Activated CD8-positive, alpha-beta T cell treated with anti-CD3 and anti-CD28 coated beads for 36 hours (primary cell): ENCODE measurements around the gene GPRIN1. TPM values are rescaled to one million over a fixed set of nuclear protein-coding genes. Genes with fewer than 3 reads are reported as not detected.

Experiments used
- ATAC-seq: fragments of 200-7000 bp; cut with Tn5 transposase; one replicate; pipeline ENCODE4 v1.10.0; 2021; ENCODE audit warnings: mild to moderate bottlenecking, moderate library complexity
- CTCF ChIA-PET: fragments of 350-600 bp; sonication (Branson Sonifier 250); formaldehyde crosslinking; loops from one replicate; lab custom pipeline; 2021; ENCODE audit warnings: antibody characterized with exemption; lab: Charles Lee
- POLR2A ChIA-PET: fragments of 350-600 bp; sonication (Branson Sonifier 250); formaldehyde crosslinking; loops from one replicate; lab custom pipeline; 2021; ENCODE audit warnings: antibody characterized with exemption; lab: Charles Lee
- DNase-seq: peaks from one replicate; pipeline ENCODE4 v3.0.0-alpha.2; 2020
- H3K27ac Mint-ChIP-seq: one replicate; pipeline ENCODE4 v1.8.0; 2021; ENCODE audit warnings: mild to moderate bottlenecking, mixed read lengths
- H3K27me3 Mint-ChIP-seq: one replicate; pipeline ENCODE4 v1.8.0; 2021; ENCODE audit warnings: mixed read lengths
- H3K36me3 Mint-ChIP-seq: one replicate; pipeline ENCODE4 v1.8.0; 2021; ENCODE audit warnings: low read depth, mixed read lengths
- H3K4me1 Mint-ChIP-seq: one replicate; pipeline ENCODE4 v1.8.0; 2021; ENCODE audit warnings: low read depth, mixed read lengths
- H3K4me3 Mint-ChIP-seq: one replicate; pipeline ENCODE4 v1.8.0; 2021; ENCODE audit warnings: mild to moderate bottlenecking, moderate library complexity, mixed read lengths
- H3K9me3 Mint-ChIP-seq: one replicate; pipeline ENCODE4 v1.8.0; 2021; ENCODE audit warnings: mixed read lengths
- CTCF ChIP-seq: fragments of 200-600 bp; IDR thresholded peaks from one replicate; pipeline ENCODE4 v1.8.0; 2022; ENCODE audit warnings: antibody characterized with exemption, mild to moderate bottlenecking
- intact Hi-C: fragments of 100-400 bp; cut with micrococcal nuclease; formaldehyde crosslinking; loops from one replicate; pipeline ENCODE4 v1.10.0; 2022
- total RNA-seq, 2 experiments: library from RNA; stranded (reverse); gene quantifications; one replicate each; pipeline ENCODE4 v1.2.3, GENCODE V29; 2021

Gene GPRIN1
- total RNA-seq, 2 experiments from 2014 or later: 1.6 to 2.0 TPM

GRCh38 chr5:176633598-176633997 lies 23.6 kb upstream of the GPRIN1 start:
- intact Hi-C loops: no loop called here
- Mint-ChIP-seq H3K4me1 (peaks cover 14% of the 10 kb centered on the region), H3K36me3 (no peaks in the 10 kb centered on the region), H3K27me3 (peaks cover 51% of the 10 kb centered on the region), H3K9me3 (no peaks in the 10 kb centered on the region), H3K27ac (no peak overlapping the region), H3K4me3 (no peak overlapping the region)
- POLR2A ChIA-PET: no interaction called here
- DNase-seq: no peak
- TF ChIP-seq CTCF: no peak
- no peak for ATAC-seq
- CTCF ChIA-PET: interaction anchor here (1.2 to 3.3 kb wide), 2 partner anchors 13 to 27 kb away, joined by 4 to 19 read pairs; partner anchors contain the start of gene TSPAN17

- CTCF ChIA-PET: interaction anchor here (3.3 kb wide), 1 partner anchor 28 kb away, joined by 19 read pairs; no protein-coding TSS in a partner anchor
- Mint-ChIP-seq H3K27ac (no peak overlapping the region), H3K36me3 (no peaks in the 10 kb centered on the region), H3K9me3 (no peaks in the 10 kb centered on the region), H3K4me3 (no peak overlapping the region), H3K4me1 (peaks cover 17% of the 10 kb centered on the region), H3K27me3 (peaks cover 59% of the 10 kb centered on the region)
- no peak for TF ChIP-seq CTCF
- POLR2A ChIA-PET: no interaction called here
- no peak for DNase-seq
- no peak for ATAC-seq
- intact Hi-C loops: no loop called here
Observed at GRCh38 chr5:176632745-176633144, 22.8 kb upstream of the GPRIN1 start.

- no peak for TF ChIP-seq CTCF
- no peak for ATAC-seq
Observed at GRCh38 chr5:176631383-176632200, 21.6 kb upstream of the GPRIN1 start.

GRCh38 chr5:176630681-176631222 lies 20.8 kb upstream of the GPRIN1 start:
- DNase-seq (no peak), ATAC-seq (no peak)
- H3K4me1 Mint-ChIP-seq: peaks cover 17% of the 10 kb centered on the region
- no peak for TF ChIP-seq CTCF
- no peaks in the 10 kb centered on the region for H3K9me3 Mint-ChIP-seq
- no peaks in the 10 kb centered on the region for H3K36me3 Mint-ChIP-seq
- H3K27me3 Mint-ChIP-seq: peaks cover 62% of the 10 kb centered on the region
- CTCF ChIA-PET: interaction anchor here (0.7 to 2.8 kb wide), 12 partner anchors 9 to 271 kb away, joined by 3 to 9 read pairs (median 5); partner anchors contain the start of gene TSPAN17
- H3K4me3 Mint-ChIP-seq: peak overlapping the region; percentile 20
- H3K27ac Mint-ChIP-seq: no peak overlapping the region
- intact Hi-C loops: no loop called here
- POLR2A ChIA-PET: interaction anchor here (1.0 to 1.4 kb wide), 5 partner anchors 9 to 182 kb away, joined by 3 to 4 read pairs (median 3); partner anchors contain the start of gene TSPAN17

More at GRCh38 chr5:176631383-176632200, 21.6 kb upstream of the GPRIN1 start:
- H3K36me3 Mint-ChIP-seq: no peaks in the 10 kb centered on the region
- no peak overlapping the region for H3K27ac Mint-ChIP-seq
- H3K27me3 Mint-ChIP-seq: peaks cover 60% of the 10 kb centered on the region
- CTCF ChIA-PET: interaction anchor here (1.1 to 2.8 kb wide), 5 partner anchors 10 to 29 kb away, joined by 5 to 9 read pairs (median 8); no protein-coding TSS in a partner anchor
- intact Hi-C loops: no loop called here
- no peak for DNase-seq
- peaks cover 17% of the 10 kb centered on the region for H3K4me1 Mint-ChIP-seq
- no peak overlapping the region for H3K4me3 Mint-ChIP-seq
- no peaks in the 10 kb centered on the region for H3K9me3 Mint-ChIP-seq
- POLR2A ChIA-PET: interaction anchor here (1.0 to 1.4 kb wide), 4 partner anchors 10 to 183 kb away, joined by 3 to 4 read pairs (median 4); partner anchors contain the start of gene TSPAN17
